Liver (tissue), 3 donors: ENCODE measurements around the gene DCPS.

ENCODE experiments used
- EGR1 ChIP-seq, 2 donors: IDR thresholded peaks; 2 replicates each; pipeline ENCODE4 v1.6.1; 2016 to 2018; ENCODE audit warnings: antibody characterized with exemption in 2 of 2, low read depth in 2 of 2
- FOXA1 ChIP-seq: IDR thresholded peaks from 2 replicates; pipeline ENCODE4 v1.6.1; 2016; ENCODE audit warnings: antibody characterized with exemption
- GABPA ChIP-seq, 2 donors: IDR thresholded peaks in 1 of 2; conservative IDR thresholded peaks in 1 of 2; 2 replicates each; pipeline ENCODE4 v1.6.1; 2016; ENCODE audit warnings: antibody characterized with exemption in 2 of 2, mild to moderate bottlenecking in 1 of 2, moderate library complexity in 1 of 2
- JUND ChIP-seq, 2 donors: IDR thresholded peaks; 2 replicates each; pipeline ENCODE4 v1.6.1; 2016; ENCODE audit warnings: antibody characterized with exemption in 2 of 2
- TAF1 ChIP-seq: conservative IDR thresholded peaks from 2 replicates; pipeline ENCODE4 v1.6.1; 2016; ENCODE audit warnings: antibody characterized with exemption, mild to moderate bottlenecking
- TF ChIP-seq, protein P1 (sequence below): fragments of 150-350 bp; IDR thresholded peaks from 2 replicates; pipeline ENCODE4 v1.5.1; 2017; ENCODE audit warnings: improper control_type of control experiment, low read depth, low read length; ENCODE audit not compliant: missing input control
- TF ChIP-seq, protein P2 (sequence below): IDR thresholded peaks from 2 replicates; pipeline ENCODE4 v1.6.1; 2016; ENCODE audit warnings: antibody characterized with exemption, mild to moderate bottlenecking
- TF ChIP-seq, protein P3 (sequence below): IDR thresholded peaks from 2 replicates; pipeline ENCODE4 v1.6.1; 2016; ENCODE audit warnings: antibody characterized with exemption
- TF ChIP-seq, protein P4 (sequence below): IDR thresholded peaks from 2 replicates; pipeline ENCODE4 v1.6.1; 2016; ENCODE audit warnings: antibody characterized with exemption
- donor health status: healthy.
- donor health status: healthy.

DNA sequence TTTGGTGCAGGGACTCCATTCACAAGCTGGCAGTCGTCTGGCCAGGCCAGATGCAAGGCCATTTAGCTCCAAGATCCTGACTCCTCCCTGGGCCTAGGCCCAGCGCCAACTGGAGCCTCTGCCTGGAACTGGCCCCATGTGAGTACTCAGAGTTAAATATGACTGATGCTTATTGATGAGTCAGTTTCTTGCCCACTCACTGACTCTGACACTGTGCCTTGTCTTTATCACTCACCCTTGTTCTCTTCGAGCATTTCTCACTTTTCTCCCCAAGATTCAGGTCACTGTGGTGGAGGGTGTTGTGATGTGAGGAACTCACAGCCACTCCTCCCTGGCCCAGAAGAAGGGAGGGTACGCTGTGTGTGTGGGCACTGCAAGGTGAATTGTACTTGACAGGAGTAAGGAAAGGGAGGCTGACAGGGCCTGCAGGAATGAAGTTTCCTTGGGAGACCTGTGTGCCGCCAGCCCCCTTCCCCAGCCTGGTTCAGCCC lies 28.4 kb downstream of the DCPS start:
- TF ChIP-seq GABPA (IDR thresholded peaks at IDR 0.05 in 1 of 2, conservative IDR thresholded peaks at IDR 0.05 in 1 of 2) (no peak), FOXA1 (no peak), TAF1 (no peak), EGR1 (IDR thresholded peaks at IDR 0.05; ENCODE audit: low read depth in 2 of 2) (no peak), JUND (IDR thresholded peaks at IDR 0.05) (no peak)
- TF ChIP-seq, protein P1, sequence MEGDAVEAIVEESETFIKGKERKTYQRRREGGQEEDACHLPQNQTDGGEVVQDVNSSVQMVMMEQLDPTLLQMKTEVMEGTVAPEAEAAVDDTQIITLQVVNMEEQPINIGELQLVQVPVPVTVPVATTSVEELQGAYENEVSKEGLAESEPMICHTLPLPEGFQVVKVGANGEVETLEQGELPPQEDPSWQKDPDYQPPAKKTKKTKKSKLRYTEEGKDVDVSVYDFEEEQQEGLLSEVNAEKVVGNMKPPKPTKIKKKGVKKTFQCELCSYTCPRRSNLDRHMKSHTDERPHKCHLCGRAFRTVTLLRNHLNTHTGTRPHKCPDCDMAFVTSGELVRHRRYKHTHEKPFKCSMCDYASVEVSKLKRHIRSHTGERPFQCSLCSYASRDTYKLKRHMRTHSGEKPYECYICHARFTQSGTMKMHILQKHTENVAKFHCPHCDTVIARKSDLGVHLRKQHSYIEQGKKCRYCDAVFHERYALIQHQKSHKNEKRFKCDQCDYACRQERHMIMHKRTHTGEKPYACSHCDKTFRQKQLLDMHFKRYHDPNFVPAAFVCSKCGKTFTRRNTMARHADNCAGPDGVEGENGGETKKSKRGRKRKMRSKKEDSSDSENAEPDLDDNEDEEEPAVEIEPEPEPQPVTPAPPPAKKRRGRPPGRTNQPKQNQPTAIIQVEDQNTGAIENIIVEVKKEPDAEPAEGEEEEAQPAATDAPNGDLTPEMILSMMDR = no peak
- TF ChIP-seq, protein P2, sequence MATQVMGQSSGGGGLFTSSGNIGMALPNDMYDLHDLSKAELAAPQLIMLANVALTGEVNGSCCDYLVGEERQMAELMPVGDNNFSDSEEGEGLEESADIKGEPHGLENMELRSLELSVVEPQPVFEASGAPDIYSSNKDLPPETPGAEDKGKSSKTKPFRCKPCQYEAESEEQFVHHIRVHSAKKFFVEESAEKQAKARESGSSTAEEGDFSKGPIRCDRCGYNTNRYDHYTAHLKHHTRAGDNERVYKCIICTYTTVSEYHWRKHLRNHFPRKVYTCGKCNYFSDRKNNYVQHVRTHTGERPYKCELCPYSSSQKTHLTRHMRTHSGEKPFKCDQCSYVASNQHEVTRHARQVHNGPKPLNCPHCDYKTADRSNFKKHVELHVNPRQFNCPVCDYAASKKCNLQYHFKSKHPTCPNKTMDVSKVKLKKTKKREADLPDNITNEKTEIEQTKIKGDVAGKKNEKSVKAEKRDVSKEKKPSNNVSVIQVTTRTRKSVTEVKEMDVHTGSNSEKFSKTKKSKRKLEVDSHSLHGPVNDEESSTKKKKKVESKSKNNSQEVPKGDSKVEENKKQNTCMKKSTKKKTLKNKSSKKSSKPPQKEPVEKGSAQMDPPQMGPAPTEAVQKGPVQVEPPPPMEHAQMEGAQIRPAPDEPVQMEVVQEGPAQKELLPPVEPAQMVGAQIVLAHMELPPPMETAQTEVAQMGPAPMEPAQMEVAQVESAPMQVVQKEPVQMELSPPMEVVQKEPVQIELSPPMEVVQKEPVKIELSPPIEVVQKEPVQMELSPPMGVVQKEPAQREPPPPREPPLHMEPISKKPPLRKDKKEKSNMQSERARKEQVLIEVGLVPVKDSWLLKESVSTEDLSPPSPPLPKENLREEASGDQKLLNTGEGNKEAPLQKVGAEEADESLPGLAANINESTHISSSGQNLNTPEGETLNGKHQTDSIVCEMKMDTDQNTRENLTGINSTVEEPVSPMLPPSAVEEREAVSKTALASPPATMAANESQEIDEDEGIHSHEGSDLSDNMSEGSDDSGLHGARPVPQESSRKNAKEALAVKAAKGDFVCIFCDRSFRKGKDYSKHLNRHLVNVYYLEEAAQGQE = no peak
- TF ChIP-seq, protein P3, sequence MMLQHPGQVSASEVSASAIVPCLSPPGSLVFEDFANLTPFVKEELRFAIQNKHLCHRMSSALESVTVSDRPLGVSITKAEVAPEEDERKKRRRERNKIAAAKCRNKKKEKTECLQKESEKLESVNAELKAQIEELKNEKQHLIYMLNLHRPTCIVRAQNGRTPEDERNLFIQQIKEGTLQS = no peak
- TF ChIP-seq, protein P4, sequence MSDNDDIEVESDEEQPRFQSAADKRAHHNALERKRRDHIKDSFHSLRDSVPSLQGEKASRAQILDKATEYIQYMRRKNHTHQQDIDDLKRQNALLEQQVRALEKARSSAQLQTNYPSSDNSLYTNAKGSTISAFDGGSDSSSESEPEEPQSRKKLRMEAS = no peak
